ENCODE measurements around the gene ERG. TPM values are rescaled to one million over a fixed set of nuclear protein-coding genes. Genes with fewer than 3 reads are reported as not detected.
A peak's percentile ranks its signal among the peaks of the same experiment; 100 is the strongest.

The ERG gene
- under 1 TPM in 1 of 2 donors, not detected in 1; 0.07 TPM for total RNA-seq

- no peak within 1 kb of the TSS for H3K27ac Mint-ChIP-seq
- H3K36me3 Mint-ChIP-seq (ENCODE audit: insufficient read depth in 2 of 2), result no peaks in the 10 kb centered on the region
- DNase-seq, result no peak
- ATAC-seq (replicated peaks in 1 of 2), result no peak
- no peaks in the 10 kb centered on the region for H3K9me3 Mint-ChIP-seq
- peaks cover 4% of the 10 kb centered on the region for H3K4me1 Mint-ChIP-seq (ENCODE audit: low read depth)
- no peak within 1 kb of the TSS for H3K4me3 Mint-ChIP-seq
- peaks cover 55% of the 10 kb centered on the region for H3K27me3 Mint-ChIP-seq (ENCODE audit: low read depth)
Measured at GRCh38 chr21:38498057-38498833, at the start of gene ERG. Gene ERG, minus strand, starts transcription at chr21:38498477. Its CDS starts 97 bp downstream, at chr21:38498380.

- H3K27ac Mint-ChIP-seq, result no peak overlapping the region
- no peaks in the 10 kb centered on the region for H3K27me3 Mint-ChIP-seq (ENCODE audit: low read depth)
- no peaks in the 10 kb centered on the region for H3K36me3 Mint-ChIP-seq (ENCODE audit: insufficient read depth in 2 of 2)
- no peak for ATAC-seq (replicated peaks in 1 of 2)
- H3K9me3 Mint-ChIP-seq, result no peaks in the 10 kb centered on the region
- no peak overlapping the region for H3K4me3 Mint-ChIP-seq
- DNase-seq, result no peak
- H3K4me1 Mint-ChIP-seq (ENCODE audit: low read depth), result no peaks in the 10 kb centered on the region
Measured at GRCh38 chr21:38544661-38545060, 46.4 kb upstream of the ERG start.

- Mint-ChIP-seq H3K36me3 (ENCODE audit: insufficient read depth in 2 of 2) (no peaks in the 10 kb centered on the region), H3K4me3 (no peak overlapping the region), H3K27me3 (ENCODE audit: low read depth) (no peaks in the 10 kb centered on the region), H3K27ac (no peak overlapping the region), H3K9me3 (no peaks in the 10 kb centered on the region), H3K4me1 (ENCODE audit: low read depth) (no peaks in the 10 kb centered on the region)
- DNase-seq (no peak), ATAC-seq (replicated peaks in 1 of 2) (no peak)
Measured at GRCh38 chr21:38542263-38542662, 44.0 kb upstream of the ERG start.

- H3K4me1 Mint-ChIP-seq (ENCODE audit: low read depth), result no peaks in the 10 kb centered on the region
- no peak for DNase-seq
- H3K9me3 Mint-ChIP-seq, result no peaks in the 10 kb centered on the region
- no peak overlapping the region for H3K27ac Mint-ChIP-seq
- no peak overlapping the region for H3K4me3 Mint-ChIP-seq
- H3K27me3 Mint-ChIP-seq (ENCODE audit: low read depth), result peaks cover 8% of the 10 kb centered on the region
- no peaks in the 10 kb centered on the region for H3K36me3 Mint-ChIP-seq (ENCODE audit: insufficient read depth in 2 of 2)
- no peak for ATAC-seq (replicated peaks in 1 of 2)
Measured at GRCh38 chr21:38538353-38538752, 40.1 kb upstream of the ERG start.

GRCh38 chr21:38534591-38534990 lies 36.3 kb upstream of the ERG start:
- Mint-ChIP-seq H3K9me3 (no peaks in the 10 kb centered on the region), H3K4me1 (ENCODE audit: low read depth) (no peaks in the 10 kb centered on the region), H3K36me3 (ENCODE audit: insufficient read depth in 2 of 2) (no peaks in the 10 kb centered on the region), H3K27ac (no peak overlapping the region), H3K27me3 (ENCODE audit: low read depth) (peaks cover 8% of the 10 kb centered on the region), H3K4me3 (no peak overlapping the region)
- ATAC-seq (replicated peaks in 1 of 2) (no peak), DNase-seq (no peak)

GRCh38 chr21:38533887-38534286 lies 35.6 kb upstream of the ERG start:
- no peaks in the 10 kb centered on the region for H3K36me3 Mint-ChIP-seq (ENCODE audit: insufficient read depth in 2 of 2)
- no peak overlapping the region for H3K4me3 Mint-ChIP-seq
- no peaks in the 10 kb centered on the region for H3K4me1 Mint-ChIP-seq (ENCODE audit: low read depth)
- ATAC-seq (replicated peaks in 1 of 2), result no peak
- H3K9me3 Mint-ChIP-seq, result no peaks in the 10 kb centered on the region
- peaks cover 8% of the 10 kb centered on the region for H3K27me3 Mint-ChIP-seq (ENCODE audit: low read depth)
- DNase-seq, result no peak
- H3K27ac Mint-ChIP-seq, result no peak overlapping the region

GRCh38 chr21:38531591-38531990 lies 33.3 kb upstream of the ERG start:
- Mint-ChIP-seq H3K9me3 (no peaks in the 10 kb centered on the region), H3K27ac (no peak overlapping the region), H3K36me3 (ENCODE audit: insufficient read depth in 2 of 2) (no peaks in the 10 kb centered on the region), H3K27me3 (ENCODE audit: low read depth) (peaks cover 13% of the 10 kb centered on the region), H3K4me3 (no peak overlapping the region), H3K4me1 (ENCODE audit: low read depth) (no peaks in the 10 kb centered on the region)
- DNase-seq (no peak), ATAC-seq (replicated peaks in 1 of 2) (no peak)

- Mint-ChIP-seq H3K4me1 (ENCODE audit: low read depth) (no peaks in the 10 kb centered on the region), H3K4me3 (no peak overlapping the region), H3K36me3 (ENCODE audit: insufficient read depth in 2 of 2) (no peaks in the 10 kb centered on the region), H3K27me3 (ENCODE audit: low read depth) (peaks cover 13% of the 10 kb centered on the region), H3K27ac (no peak overlapping the region), H3K9me3 (no peaks in the 10 kb centered on the region)
- ATAC-seq (replicated peaks in 1 of 2) (no peak), DNase-seq (no peak)
Measured at GRCh38 chr21:38531039-38531541, 32.8 kb upstream of the ERG start.

GRCh38 chr21:38527737-38528136 lies 29.5 kb upstream of the ERG start:
- no peaks in the 10 kb centered on the region for H3K36me3 Mint-ChIP-seq (ENCODE audit: insufficient read depth in 2 of 2)
- no peak overlapping the region for H3K27ac Mint-ChIP-seq
- H3K4me3 Mint-ChIP-seq, result no peak overlapping the region
- peaks cover 31% of the 10 kb centered on the region for H3K27me3 Mint-ChIP-seq (ENCODE audit: low read depth)
- no peaks in the 10 kb centered on the region for H3K4me1 Mint-ChIP-seq (ENCODE audit: low read depth)
- H3K9me3 Mint-ChIP-seq, result no peaks in the 10 kb centered on the region
- DNase-seq (no peak), ATAC-seq (replicated peaks in 1 of 2) (no peak)

GRCh38 chr21:38525454-38525853 lies 27.2 kb upstream of the ERG start:
- H3K4me3 Mint-ChIP-seq, result no peak overlapping the region
- H3K36me3 Mint-ChIP-seq (ENCODE audit: insufficient read depth in 2 of 2), result no peaks in the 10 kb centered on the region
- peak in 1 of 2 donors; percentile 19 for ATAC-seq (replicated peaks in 1 of 2)
- no peaks in the 10 kb centered on the region for H3K9me3 Mint-ChIP-seq
- H3K27ac Mint-ChIP-seq, result no peak overlapping the region
- H3K4me1 Mint-ChIP-seq (ENCODE audit: low read depth), result peaks cover 4% of the 10 kb centered on the region
- no peak for DNase-seq
- H3K27me3 Mint-ChIP-seq (ENCODE audit: low read depth), result peaks cover 42% of the 10 kb centered on the region

GRCh38 chr21:38524168-38525153 lies 26.2 kb upstream of the ERG start:
- DNase-seq, result no peak
- no peak for ATAC-seq (replicated peaks in 1 of 2)
- no peaks in the 10 kb centered on the region for H3K36me3 Mint-ChIP-seq (ENCODE audit: insufficient read depth in 2 of 2)
- H3K27me3 Mint-ChIP-seq (ENCODE audit: low read depth), result peaks cover 51% of the 10 kb centered on the region
- no peak overlapping the region for H3K27ac Mint-ChIP-seq
- no peaks in the 10 kb centered on the region for H3K9me3 Mint-ChIP-seq
- H3K4me3 Mint-ChIP-seq, result no peak overlapping the region
- peaks cover 7% of the 10 kb centered on the region for H3K4me1 Mint-ChIP-seq (ENCODE audit: low read depth)

- no peak overlapping the region for H3K27ac Mint-ChIP-seq
- H3K36me3 Mint-ChIP-seq (ENCODE audit: insufficient read depth in 2 of 2), result no peaks in the 10 kb centered on the region
- H3K4me3 Mint-ChIP-seq, result no peak overlapping the region
- ATAC-seq (replicated peaks in 1 of 2) (no peak), DNase-seq (no peak)
- no peaks in the 10 kb centered on the region for H3K9me3 Mint-ChIP-seq
- peaks cover 7% of the 10 kb centered on the region for H3K4me1 Mint-ChIP-seq (ENCODE audit: low read depth)
- H3K27me3 Mint-ChIP-seq (ENCODE audit: low read depth), result peaks cover 71% of the 10 kb centered on the region
Measured at GRCh38 chr21:38520511-38520910, 22.2 kb upstream of the ERG start.

- DNase-seq (no peak), ATAC-seq (replicated peaks in 1 of 2) (no peak)
- Mint-ChIP-seq H3K27me3 (ENCODE audit: low read depth) (peaks cover 30% of the 10 kb centered on the region), H3K36me3 (ENCODE audit: insufficient read depth in 2 of 2) (no peaks in the 10 kb centered on the region), H3K27ac (no peak overlapping the region), H3K4me1 (ENCODE audit: low read depth) (peaks cover 2% of the 10 kb centered on the region), H3K9me3 (no peaks in the 10 kb centered on the region), H3K4me3 (no peak overlapping the region)
Measured at GRCh38 chr21:38511662-38512243, 13.5 kb upstream of the ERG start.

Data from activated T-cell treated with anti-CD3 and anti-CD28 coated beads, Interleukin-2, amount 50 U/mL, for 72 hours (primary cell).